ENCODE data around the gene PALM3.
A peak's percentile ranks its signal among the peaks of the same experiment; 100 is the strongest.

Gene PALM3

GRCh38 chr19:14072535-14073260, 10.8 kb upstream of the PALM3 start, which contains the start of gene MISP3:
Gene MISP3, plus strand, starts transcription at chr19:14072786. Its CDS starts 524 bp downstream, at chr19:14073310.
- peak within 1 kb of the TSS; percentile 81 for H3K9ac ChIP-seq (ENCODE audit: low read length)

GRCh38 chr19:14070268-14071050, 8.6 kb upstream of the PALM3 start:
- no peak overlapping the region for H3K27ac ChIP-seq (ENCODE audit: low read depth, low read length)
- H3K27me3 ChIP-seq (ENCODE audit: control insufficient read depth in 1 of 2, insufficient read depth in 2 of 2, low read length in 2 of 2), result no peaks in the 10 kb centered on the region
- H3K4me3 ChIP-seq (ENCODE audit: low read depth in 1 of 2, low read length in 2 of 2), result no peak overlapping the region
- peaks cover 8% of the 10 kb centered on the region for H3K4me1 ChIP-seq (ENCODE audit: insufficient read depth, low read length)
- no peaks in the 10 kb centered on the region for H3K9me3 ChIP-seq (ENCODE audit: low read length)
- no peak overlapping the region for H3K9ac ChIP-seq (ENCODE audit: low read length)
- no peaks in the 10 kb centered on the region for H3K36me3 ChIP-seq (ENCODE audit: insufficient read depth, low read length)

More at GRCh38 chr19:14072535-14073260, 10.8 kb upstream of the PALM3 start, which contains the start of gene MISP3:
- Histone ChIP-seq H3K27ac (ENCODE audit: low read depth, low read length) (peak within 1 kb of the TSS; percentile 75), H3K4me1 (ENCODE audit: insufficient read depth, low read length) (peaks cover 11% of the 10 kb centered on the region), H3K9me3 (ENCODE audit: low read length) (no peaks in the 10 kb centered on the region), H3K36me3 (ENCODE audit: insufficient read depth, low read length) (no peaks in the 10 kb centered on the region), H3K27me3 (ENCODE audit: control insufficient read depth in 1 of 2, insufficient read depth in 2 of 2, low read length in 2 of 2) (no peaks in the 10 kb centered on the region), H3K4me3 (ENCODE audit: low read depth in 1 of 2, low read length in 2 of 2) (peak within 1 kb of the TSS; percentile 84 to 90)

- H3K27ac ChIP-seq (ENCODE audit: low read depth, low read length), result no peak overlapping the region
These were observed 4.3 kb upstream of the PALM3 start for GRCh38 chr19:14066134-14066533.

GRCh38 chr19:14063105-14063504, 1.2 kb upstream of the PALM3 start:
- Histone ChIP-seq H3K9ac (ENCODE audit: low read length) (no peak overlapping the region), H3K27me3 (ENCODE audit: control insufficient read depth in 1 of 2, insufficient read depth in 2 of 2, low read length in 2 of 2) (peaks cover 23 to 32% of the 10 kb centered on the region in 2 donors), H3K27ac (ENCODE audit: low read depth, low read length) (no peak overlapping the region), H3K36me3 (ENCODE audit: insufficient read depth, low read length) (no peaks in the 10 kb centered on the region), H3K4me1 (ENCODE audit: insufficient read depth, low read length) (peaks cover 5% of the 10 kb centered on the region), H3K9me3 (ENCODE audit: low read length) (no peaks in the 10 kb centered on the region), H3K4me3 (ENCODE audit: low read depth in 1 of 2, low read length in 2 of 2) (no peak overlapping the region)

More at GRCh38 chr19:14066134-14066533, 4.3 kb upstream of the PALM3 start:
- H3K4me3 ChIP-seq (ENCODE audit: low read depth in 1 of 2, low read length in 2 of 2), result no peak overlapping the region
- no peaks in the 10 kb centered on the region for H3K9me3 ChIP-seq (ENCODE audit: low read length)
- H3K36me3 ChIP-seq (ENCODE audit: insufficient read depth, low read length), result no peaks in the 10 kb centered on the region
- no peak overlapping the region for H3K9ac ChIP-seq (ENCODE audit: low read length)
- H3K4me1 ChIP-seq (ENCODE audit: insufficient read depth, low read length), result no peaks in the 10 kb centered on the region
- peaks cover 0 to 8% of the 10 kb centered on the region in 2 donors for H3K27me3 ChIP-seq (ENCODE audit: control insufficient read depth in 1 of 2, insufficient read depth in 2 of 2, low read length in 2 of 2)

GRCh38 chr19:14062558-14062855, 631 bp upstream of the PALM3 start:
- no peak overlapping the region for H3K9ac ChIP-seq (ENCODE audit: low read length)
- no peak overlapping the region for H3K27ac ChIP-seq (ENCODE audit: low read depth, low read length)
- no peak overlapping the region for H3K4me3 ChIP-seq (ENCODE audit: low read depth in 1 of 2, low read length in 2 of 2)
- H3K36me3 ChIP-seq (ENCODE audit: insufficient read depth, low read length), result no peaks in the 10 kb centered on the region
- peaks cover 28 to 36% of the 10 kb centered on the region in 2 donors for H3K27me3 ChIP-seq (ENCODE audit: control insufficient read depth in 1 of 2, insufficient read depth in 2 of 2, low read length in 2 of 2)
- no peaks in the 10 kb centered on the region for H3K9me3 ChIP-seq (ENCODE audit: low read length)
- H3K4me1 ChIP-seq (ENCODE audit: insufficient read depth, low read length), result peaks cover 9% of the 10 kb centered on the region

- no peaks in the 10 kb centered on the region for H3K36me3 ChIP-seq (ENCODE audit: insufficient read depth, low read length)
- no peak overlapping the region for H3K4me3 ChIP-seq (ENCODE audit: low read depth in 1 of 2, low read length in 2 of 2)
- H3K9me3 ChIP-seq (ENCODE audit: low read length), result no peaks in the 10 kb centered on the region
- no peak overlapping the region for H3K9ac ChIP-seq (ENCODE audit: low read length)
- H3K27me3 ChIP-seq (ENCODE audit: control insufficient read depth in 1 of 2, insufficient read depth in 2 of 2, low read length in 2 of 2), result peaks cover 28 to 36% of the 10 kb centered on the region in 2 donors
- H3K4me1 ChIP-seq (ENCODE audit: insufficient read depth, low read length), result peaks cover 9% of the 10 kb centered on the region
- no peak overlapping the region for H3K27ac ChIP-seq (ENCODE audit: low read depth, low read length)
These were observed 661 bp downstream of the PALM3 start for GRCh38 chr19:14061081-14061749.

- H3K27me3 ChIP-seq (ENCODE audit: control insufficient read depth in 1 of 2, insufficient read depth in 2 of 2, low read length in 2 of 2), result peaks cover 28 to 36% of the 10 kb centered on the region in 2 donors
- no peaks in the 10 kb centered on the region for H3K36me3 ChIP-seq (ENCODE audit: insufficient read depth, low read length)
- H3K4me3 ChIP-seq (ENCODE audit: low read depth in 1 of 2, low read length in 2 of 2), result no peak overlapping the region
- H3K9me3 ChIP-seq (ENCODE audit: low read length), result no peaks in the 10 kb centered on the region
- no peak overlapping the region for H3K9ac ChIP-seq (ENCODE audit: low read length)
- no peak overlapping the region for H3K27ac ChIP-seq (ENCODE audit: low read depth, low read length)
- H3K4me1 ChIP-seq (ENCODE audit: insufficient read depth, low read length), result peaks cover 9% of the 10 kb centered on the region
These were observed 2.2 kb downstream of the PALM3 start for GRCh38 chr19:14059652-14060155.

- Histone ChIP-seq H3K27ac (ENCODE audit: low read depth, low read length) (no peak overlapping the region), H3K4me3 (ENCODE audit: low read depth in 1 of 2, low read length in 2 of 2) (no peak overlapping the region), H3K36me3 (ENCODE audit: insufficient read depth, low read length) (no peaks in the 10 kb centered on the region), H3K27me3 (ENCODE audit: control insufficient read depth in 1 of 2, insufficient read depth in 2 of 2, low read length in 2 of 2) (peaks cover 28 to 36% of the 10 kb centered on the region in 2 donors), H3K9me3 (ENCODE audit: low read length) (no peaks in the 10 kb centered on the region), H3K9ac (ENCODE audit: low read length) (no peak overlapping the region), H3K4me1 (ENCODE audit: insufficient read depth, low read length) (peaks cover 9% of the 10 kb centered on the region)
These were observed 2.8 kb downstream of the PALM3 start for GRCh38 chr19:14059093-14059480.

- H3K4me3 ChIP-seq (ENCODE audit: low read depth in 1 of 2, low read length in 2 of 2), result no peak overlapping the region
- no peaks in the 10 kb centered on the region for H3K9me3 ChIP-seq (ENCODE audit: low read length)
- no peaks in the 10 kb centered on the region for H3K36me3 ChIP-seq (ENCODE audit: insufficient read depth, low read length)
- H3K9ac ChIP-seq (ENCODE audit: low read length), result no peak overlapping the region
- H3K27me3 ChIP-seq (ENCODE audit: control insufficient read depth in 1 of 2, insufficient read depth in 2 of 2, low read length in 2 of 2), result peaks cover 28 to 36% of the 10 kb centered on the region in 2 donors
- peaks cover 9% of the 10 kb centered on the region for H3K4me1 ChIP-seq (ENCODE audit: insufficient read depth, low read length)
- no peak overlapping the region for H3K27ac ChIP-seq (ENCODE audit: low read depth, low read length)
These were observed 3.4 kb downstream of the PALM3 start for GRCh38 chr19:14058182-14059092.

GRCh38 chr19:14056741-14057356, 5.0 kb downstream of the PALM3 start:
- Histone ChIP-seq H3K27me3 (ENCODE audit: control insufficient read depth in 1 of 2, insufficient read depth in 2 of 2, low read length in 2 of 2) (peaks cover 28 to 34% of the 10 kb centered on the region in 2 donors), H3K9me3 (ENCODE audit: low read length) (peaks cover 7% of the 10 kb centered on the region), H3K4me3 (ENCODE audit: low read depth in 1 of 2, low read length in 2 of 2) (no peak overlapping the region), H3K4me1 (ENCODE audit: insufficient read depth, low read length) (peaks cover 9% of the 10 kb centered on the region), H3K36me3 (ENCODE audit: insufficient read depth, low read length) (no peaks in the 10 kb centered on the region), H3K9ac (ENCODE audit: low read length) (no peak overlapping the region), H3K27ac (ENCODE audit: low read depth, low read length) (no peak overlapping the region)

Measured in muscle layer of colon (tissue), 2 donors.